CD4-positive, alpha-beta T cell treated with Interleukin-17A for 1 hour (primary cell): ENCODE results near the gene ARHGEF9.
"Not testable (repeated sequence)": the region's sequence is repeated elsewhere in the genome, so short reads cannot be mapped to it uniquely, and the experiment has no call there.

Experiments
- DNase-seq: peaks from one replicate; pipeline ENCODE4 v3.0.0-alpha.2; 2020

ARHGEF9 gene

GRCh38 chrX:63784902-63785707 lies at the start of gene ARHGEF9:
Gene ARHGEF9, minus strand, starts transcription at chrX:63785214. Its CDS starts 69 bp downstream, at chrX:63785145.
- no peak for DNase-seq

- not testable (repeated sequence) for DNase-seq
Measured at GRCh38 chrX:63825446-63825845, 40.4 kb upstream of the ARHGEF9 start.

- DNase-seq, result no peak
Measured at GRCh38 chrX:63818156-63818555, 33.1 kb upstream of the ARHGEF9 start.

- DNase-seq, result no peak
Measured at GRCh38 chrX:63817696-63818095, 32.7 kb upstream of the ARHGEF9 start.

GRCh38 chrX:63812823-63813222 lies 27.8 kb upstream of the ARHGEF9 start:
- DNase-seq, result no peak

GRCh38 chrX:63810746-63811145 lies 25.7 kb upstream of the ARHGEF9 start:
- no peak for DNase-seq

GRCh38 chrX:63809173-63809572 lies 24.2 kb upstream of the ARHGEF9 start:
- DNase-seq, result no peak

- not testable (repeated sequence) for DNase-seq
Measured at GRCh38 chrX:63795406-63795805, 10.4 kb upstream of the ARHGEF9 start.

- DNase-seq, result no peak
Measured at GRCh38 chrX:63785708-63786040, 660 bp upstream of the ARHGEF9 start.

- no peak for DNase-seq
Measured at GRCh38 chrX:63784346-63784901, 590 bp downstream of the ARHGEF9 start.

GRCh38 chrX:63782515-63782914 lies 2.5 kb downstream of the ARHGEF9 start:
- DNase-seq, result no peak

- DNase-seq, result no peak
Measured at GRCh38 chrX:63768760-63769159, 16.3 kb downstream of the ARHGEF9 start.

- no peak for DNase-seq
Measured at GRCh38 chrX:63765712-63766111, 19.3 kb downstream of the ARHGEF9 start.

- DNase-seq, result no peak
Measured at GRCh38 chrX:63764946-63765345, 20.1 kb downstream of the ARHGEF9 start.

- peak; percentile 31 for DNase-seq
Measured at GRCh38 chrX:63761639-63762038, 23.4 kb downstream of the ARHGEF9 start.

GRCh38 chrX:63758011-63758410 lies 27.0 kb downstream of the ARHGEF9 start:
- no peak for DNase-seq

- no peak for DNase-seq
Measured at GRCh38 chrX:63755892-63756291, 29.1 kb downstream of the ARHGEF9 start.

GRCh38 chrX:63754860-63755579 lies 30.0 kb downstream of the ARHGEF9 start:
- peak; percentile 91 for DNase-seq

GRCh38 chrX:63754136-63754859 lies 30.7 kb downstream of the ARHGEF9 start:
- peak; percentile 37 for DNase-seq

GRCh38 chrX:63751481-63751880 lies 33.5 kb downstream of the ARHGEF9 start:
- DNase-seq, result no peak

- DNase-seq, result no peak
Measured at GRCh38 chrX:63750811-63751210, 34.2 kb downstream of the ARHGEF9 start.

- no peak for DNase-seq
Measured at GRCh38 chrX:63747331-63747730, 37.7 kb downstream of the ARHGEF9 start.

- DNase-seq, result no peak
Measured at GRCh38 chrX:63746715-63747114, 38.3 kb downstream of the ARHGEF9 start.
